MM.1S (cell line): ENCODE data around the gene ZNF804B.

Experiments used
- DNase-seq: peaks from one replicate; pipeline ENCODE4 v3.0.0-alpha.2; 2015
- H2AFZ ChIP-seq: fragments of 300-600 bp; sonication (generic); 2 replicates; pipeline ENCODE4 v1.6.0; 2016; ENCODE audit warnings: antibody characterized with exemption, low read length
- H3F3A ChIP-seq: fragments of 300-600 bp; sonication (generic); 2 replicates; pipeline ENCODE4 v1.6.1; 2016; ENCODE audit warnings: mild to moderate bottlenecking, antibody characterized with exemption, low read length, moderate library complexity, mixed read lengths; ENCODE audit not compliant: insufficient read depth
- H3K27ac ChIP-seq: fragments of 300-600 bp; sonication (generic); 2 replicates; pipeline ENCODE4 v1.5.1; 2016; ENCODE audit warnings: mild to moderate bottlenecking, low read length
- H3K27me3 ChIP-seq: fragments of 300-600 bp; sonication (generic); replicated peaks from 2 replicates; pipeline ENCODE4 v1.6.0; 2016; ENCODE audit warnings: low read length; ENCODE audit not compliant: insufficient read depth
- H3K36me3 ChIP-seq: fragments of 300-600 bp; sonication (generic); replicated peaks from 2 replicates; pipeline ENCODE4 v1.6.1; 2016; ENCODE audit warnings: mild to moderate bottlenecking, low read length, mixed read lengths; ENCODE audit not compliant: insufficient read depth
- H3K4me1 ChIP-seq: fragments of 300-600 bp; sonication (generic); 2 replicates; pipeline ENCODE4 v1.6.1; 2016; ENCODE audit warnings: low read length, mixed read lengths
- H3K4me2 ChIP-seq: fragments of 300-600 bp; sonication (generic); 2 replicates; pipeline ENCODE4 v1.6.0; 2016; ENCODE audit warnings: low read depth, low read length
- H3K4me3 ChIP-seq: fragments of 300-600 bp; sonication (generic); 2 replicates; pipeline ENCODE4 v1.5.1; 2016; ENCODE audit warnings: low read length, mixed read lengths
- H3K79me2 ChIP-seq: fragments of 300-600 bp; sonication (generic); 2 replicates; pipeline ENCODE4 v1.6.1; 2016; ENCODE audit warnings: mixed run types, low read length, mixed read lengths
- H3K9ac ChIP-seq: fragments of 300-600 bp; sonication (generic); 2 replicates; pipeline ENCODE4 v1.6.1; 2016; ENCODE audit warnings: low read length, mixed read lengths
- H3K9me2 ChIP-seq: fragments of 300-600 bp; sonication (generic); replicated peaks from 2 replicates; pipeline ENCODE4 v1.6.1; 2016; ENCODE audit warnings: mild to moderate bottlenecking, low read length, mixed read lengths; ENCODE audit not compliant: insufficient read depth
- H3K9me3 ChIP-seq: fragments of 300-600 bp; sonication (generic); replicated peaks from 2 replicates; pipeline ENCODE4 v1.6.1; 2016; ENCODE audit warnings: mild to moderate bottlenecking, low read length, mixed read lengths; ENCODE audit not compliant: insufficient read depth
- H4K20me1 ChIP-seq: fragments of 300-600 bp; sonication (generic); 2 replicates; pipeline ENCODE4 v1.6.1; 2016; ENCODE audit warnings: mild to moderate bottlenecking, low read length, moderate library complexity, mixed read lengths; ENCODE audit not compliant: insufficient read depth
- EZH2 ChIP-seq: fragments of 300-600 bp; sonication (generic); optimal IDR thresholded peaks from 2 replicates; pipeline ENCODE3; 2017; ENCODE audit warnings: low read depth, mild to moderate bottlenecking, antibody characterized with exemption, low read length, mixed read lengths
- EZH2phosphoT487 ChIP-seq: fragments of 300-600 bp; sonication (generic); IDR thresholded peaks from 2 replicates; pipeline ENCODE4 v1.6.1; 2018; ENCODE audit warnings: antibody characterized with exemption, low read length
- TF ChIP-seq, protein P1 (sequence below): fragments of 300-600 bp; sonication (generic); IDR thresholded peaks from 2 replicates; pipeline ENCODE4 v1.5.1; 2016; ENCODE audit warnings: antibody characterized with exemption, low read length, mixed read lengths

ZNF804B gene

DNA sequence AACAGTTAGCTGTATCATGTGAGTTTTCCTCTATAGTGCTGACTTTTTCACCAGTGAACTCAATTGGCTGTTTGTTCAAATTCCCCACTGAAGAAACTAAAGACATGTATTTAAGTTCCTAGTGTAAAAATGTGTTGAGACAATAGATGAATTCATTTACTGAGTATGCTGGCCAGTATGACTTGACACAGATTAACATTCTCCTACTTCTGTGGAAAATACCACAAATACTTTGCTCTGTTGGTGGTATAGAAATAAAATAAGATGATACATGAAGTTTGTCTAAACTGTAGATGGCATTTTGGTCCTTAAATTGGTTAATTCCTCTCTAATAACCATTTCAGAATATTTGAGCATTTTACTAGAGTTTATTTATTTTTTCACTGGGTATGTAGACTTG, 263.7 kb downstream of the ZNF804B start:
- H3K4me2 ChIP-seq, result peak overlapping the region; percentile 45; the same call in 1 of the 2 replicates
- H3K4me3 ChIP-seq, result no peak overlapping the region
- peaks cover 11% of the 10 kb centered on the region for H3F3A ChIP-seq
- H3K4me1 ChIP-seq, result peaks cover 25% of the 10 kb centered on the region
- no peak overlapping the region for H3K9ac ChIP-seq
- TF ChIP-seq EZH2 (no peak), EZH2phosphoT487 (no peak)
- TF ChIP-seq, protein P1, sequence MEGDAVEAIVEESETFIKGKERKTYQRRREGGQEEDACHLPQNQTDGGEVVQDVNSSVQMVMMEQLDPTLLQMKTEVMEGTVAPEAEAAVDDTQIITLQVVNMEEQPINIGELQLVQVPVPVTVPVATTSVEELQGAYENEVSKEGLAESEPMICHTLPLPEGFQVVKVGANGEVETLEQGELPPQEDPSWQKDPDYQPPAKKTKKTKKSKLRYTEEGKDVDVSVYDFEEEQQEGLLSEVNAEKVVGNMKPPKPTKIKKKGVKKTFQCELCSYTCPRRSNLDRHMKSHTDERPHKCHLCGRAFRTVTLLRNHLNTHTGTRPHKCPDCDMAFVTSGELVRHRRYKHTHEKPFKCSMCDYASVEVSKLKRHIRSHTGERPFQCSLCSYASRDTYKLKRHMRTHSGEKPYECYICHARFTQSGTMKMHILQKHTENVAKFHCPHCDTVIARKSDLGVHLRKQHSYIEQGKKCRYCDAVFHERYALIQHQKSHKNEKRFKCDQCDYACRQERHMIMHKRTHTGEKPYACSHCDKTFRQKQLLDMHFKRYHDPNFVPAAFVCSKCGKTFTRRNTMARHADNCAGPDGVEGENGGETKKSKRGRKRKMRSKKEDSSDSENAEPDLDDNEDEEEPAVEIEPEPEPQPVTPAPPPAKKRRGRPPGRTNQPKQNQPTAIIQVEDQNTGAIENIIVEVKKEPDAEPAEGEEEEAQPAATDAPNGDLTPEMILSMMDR, result no peak
- no peaks in the 10 kb centered on the region for H3K9me3 ChIP-seq
- no peak overlapping the region for H2AFZ ChIP-seq
- no peaks in the 10 kb centered on the region for H3K79me2 ChIP-seq
- no peak for DNase-seq
- no peaks in the 10 kb centered on the region for H4K20me1 ChIP-seq
- H3K36me3 ChIP-seq, result no peaks in the 10 kb centered on the region
- no peaks in the 10 kb centered on the region for H3K27me3 ChIP-seq
- peak overlapping the region; percentile 59; the same call in 1 of the 2 replicates for H3K27ac ChIP-seq
- H3K9me2 ChIP-seq, result no peaks in the 10 kb centered on the region

DNA sequence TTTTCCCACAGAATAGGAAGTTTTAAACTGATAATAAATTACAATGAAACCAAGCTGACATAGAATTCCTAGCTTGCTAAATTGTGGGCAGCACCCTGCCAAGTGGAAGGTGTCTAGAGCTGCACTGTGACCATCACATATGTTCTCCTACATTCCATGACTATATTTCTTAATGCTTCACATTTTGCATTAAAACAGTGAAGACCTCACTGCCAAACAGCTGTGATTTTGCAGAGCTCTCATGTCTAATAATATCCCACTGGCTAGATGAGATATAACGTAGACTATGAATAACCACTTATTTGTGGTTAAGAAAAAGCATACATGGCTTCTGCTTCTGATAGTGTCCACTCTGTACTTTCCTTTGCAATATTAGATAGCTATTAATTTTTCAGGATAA, 264.4 kb downstream of the ZNF804B start:
- Histone ChIP-seq H3K9me3 (no peaks in the 10 kb centered on the region), H3F3A (peaks cover 11% of the 10 kb centered on the region), H3K4me3 (peak overlapping the region; percentile 0; the same call in 1 of the 2 replicates), H3K79me2 (no peaks in the 10 kb centered on the region), H3K27me3 (no peaks in the 10 kb centered on the region), H2AFZ (no peak overlapping the region), H3K9me2 (no peaks in the 10 kb centered on the region), H3K4me1 (peaks cover 25% of the 10 kb centered on the region), H3K4me2 (peak overlapping the region; percentile 45), H4K20me1 (no peaks in the 10 kb centered on the region), H3K9ac (0 out of 2 replicates have a peak overlapping the region, but pooled peaks have one; percentile 3), H3K36me3 (no peaks in the 10 kb centered on the region), H3K27ac (peak overlapping the region; percentile 59; the same call in 1 of the 2 replicates)
- DNase-seq, result peak; percentile 78
- no peak for TF ChIP-seq EZH2phosphoT487
- TF ChIP-seq, protein P1, result no peak
- no peak for TF ChIP-seq EZH2

DNA sequence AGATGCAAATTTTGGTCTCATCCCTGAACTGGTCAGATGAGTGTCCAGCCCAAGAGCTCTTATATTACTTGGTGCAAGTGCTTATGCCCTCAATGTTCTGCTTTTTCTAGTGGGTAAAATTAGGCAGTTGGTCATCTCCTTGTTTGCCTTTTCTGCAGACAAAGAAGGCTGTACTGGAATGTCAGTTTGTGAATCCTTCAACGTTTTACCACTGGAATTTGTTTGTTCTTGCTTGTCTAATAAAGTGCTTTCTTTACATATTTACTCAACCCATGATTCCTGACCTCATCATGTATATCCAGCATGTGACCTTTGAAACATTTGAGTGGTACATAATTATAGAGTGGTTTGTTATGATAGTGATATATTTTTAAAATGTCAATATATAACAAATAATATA, 268.3 kb downstream of the ZNF804B start:
- DNase-seq, result no peak
- Histone ChIP-seq H3K36me3 (no peaks in the 10 kb centered on the region), H3K4me1 (peaks cover 32% of the 10 kb centered on the region), H3F3A (peaks cover 11% of the 10 kb centered on the region), H3K79me2 (no peaks in the 10 kb centered on the region), H3K4me3 (no peak overlapping the region), H4K20me1 (no peaks in the 10 kb centered on the region), H3K4me2 (no peak overlapping the region), H2AFZ (no peak overlapping the region), H3K9ac (no peak overlapping the region), H3K27me3 (no peaks in the 10 kb centered on the region), H3K27ac (no peak overlapping the region), H3K9me3 (no peaks in the 10 kb centered on the region), H3K9me2 (no peaks in the 10 kb centered on the region)
- TF ChIP-seq EZH2 (no peak), EZH2phosphoT487 (no peak)
- TF ChIP-seq, protein P1, result no peak
